ENCODE data around the gene RAI1. TPM values are rescaled to one million over a fixed set of nuclear protein-coding genes. Genes with fewer than 3 reads are reported as not detected.
A peak's percentile ranks its signal among the peaks of the same experiment; 100 is the strongest.

The RAI1 gene
- total and polyA plus RNA-seq, 10 of the 15 experiments (the other 5 are each of a cell fraction or from before 2014, with no cell fraction given): 0.66 to 37.7 (median 6.0) TPM

DNA sequence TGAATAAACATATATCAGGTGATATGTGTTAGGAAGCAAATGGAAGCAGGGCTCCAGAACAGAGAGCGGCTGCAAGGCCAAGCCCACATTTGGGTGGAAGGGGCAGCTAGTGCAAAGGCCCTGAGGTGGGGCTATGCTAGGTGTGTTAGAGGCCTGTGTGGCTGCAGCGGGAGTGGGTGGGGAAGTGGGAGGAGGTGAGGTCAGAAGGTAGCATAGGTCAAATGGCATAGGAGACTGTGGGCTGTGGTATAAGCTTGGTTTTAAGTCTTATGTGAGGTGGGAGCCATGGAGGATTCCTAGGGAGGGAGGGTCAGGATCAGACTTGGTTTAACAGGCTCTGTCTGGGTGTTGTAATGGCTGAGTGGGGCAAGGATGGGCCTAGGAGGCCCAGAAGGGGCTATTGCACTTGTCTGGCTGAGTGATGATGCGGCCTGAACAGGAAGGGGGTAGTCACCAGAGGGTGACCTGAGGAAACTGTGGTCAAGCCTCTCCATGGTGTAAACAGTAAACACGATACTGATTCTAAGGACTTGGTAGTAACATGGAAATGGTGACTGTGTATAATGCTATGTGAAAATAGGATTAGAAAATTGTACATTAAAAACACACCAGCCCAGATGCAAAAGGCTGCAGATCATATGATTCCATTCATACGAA, 31.1 kb downstream of the RAI1 start (continued):
- TF ChIP-seq NRF1 (conservative IDR thresholded peaks at IDR 0.05; ENCODE audit: low read depth, low read length) (no peak), CEBPZ (IDR thresholded peaks at IDR 0.05; ENCODE audit: low read depth, low read length) (no peak), ZBTB4 (CRISPR knock-in tag; IDR thresholded peaks at IDR 0.05) (no peak), RCOR1 (conservative IDR thresholded peaks at IDR 0.05; ENCODE audit: low read depth, low read length) (no peak), ZNF24 (IDR thresholded peaks at IDR 0.05) (no peak), CBFB (IDR thresholded peaks at IDR 0.05; ENCODE audit: low read depth) (peak; percentile 60; the same call in 1 of the 2 replicates), ATF7 (IDR thresholded peaks at IDR 0.05; ENCODE audit: low read depth) (no peak), NBN (IDR thresholded peaks at IDR 0.05) (no peak), HCFC1 (IDR thresholded peaks at IDR 0.05; ENCODE audit: low read length) (no peak), GATAD2B (conservative IDR thresholded peaks at IDR 0.05; ENCODE audit: low read depth) (no peak), MXI1 (IDR thresholded peaks at IDR 0.05; ENCODE audit: low read depth, low read length) (no peak), SREBF1 (IDR thresholded peaks at IDR 0.05; ENCODE audit: low read length) (no peak), NR2C2 (IDR thresholded peaks at IDR 0.05; ENCODE audit: borderline replicate concordance, control insufficient read depth, insufficient read length, low read depth) (no peak), WRNIP1 (IDR thresholded peaks at IDR 0.05; ENCODE audit: borderline replicate concordance, low read depth, low read length) (no peak), SPI1 (IDR thresholded peaks at IDR 0.05; ENCODE audit: borderline replicate concordance, insufficient read depth, low read depth, low read length) (peak; percentile 36; the same call in 1 of the 2 replicates), FOXM1 (IDR thresholded peaks at IDR 0.05; ENCODE audit: low read depth, low read length) (no peak), JUND (IDR thresholded peaks at IDR 0.05; ENCODE audit: low read depth, low read length) (no peak), YBX1 (IDR thresholded peaks at IDR 0.05) (no peak), TCF7 (IDR thresholded peaks at IDR 0.05; ENCODE audit: borderline replicate concordance) (no peak), POU2F2 (IDR thresholded peaks at IDR 0.05; ENCODE audit: borderline replicate concordance, low read depth, low read length) (0 out of 3 replicates have a peak, but pooled peaks have one; percentile 19), HDAC6 (IDR thresholded peaks at IDR 0.05; ENCODE audit: unreplicated experiment) (no peak)
- TF ChIP-seq, protein P1, sequence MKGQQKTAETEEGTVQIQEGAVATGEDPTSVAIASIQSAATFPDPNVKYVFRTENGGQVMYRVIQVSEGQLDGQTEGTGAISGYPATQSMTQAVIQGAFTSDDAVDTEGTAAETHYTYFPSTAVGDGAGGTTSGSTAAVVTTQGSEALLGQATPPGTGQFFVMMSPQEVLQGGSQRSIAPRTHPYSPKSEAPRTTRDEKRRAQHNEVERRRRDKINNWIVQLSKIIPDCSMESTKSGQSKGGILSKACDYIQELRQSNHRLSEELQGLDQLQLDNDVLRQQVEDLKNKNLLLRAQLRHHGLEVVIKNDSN (IDR thresholded peaks at IDR 0.05; ENCODE audit: borderline replicate concordance, extremely low read length, insufficient read depth, low read depth, low read length): no peak
